ENCODE measurements around the gene FSCN2.

DNA sequence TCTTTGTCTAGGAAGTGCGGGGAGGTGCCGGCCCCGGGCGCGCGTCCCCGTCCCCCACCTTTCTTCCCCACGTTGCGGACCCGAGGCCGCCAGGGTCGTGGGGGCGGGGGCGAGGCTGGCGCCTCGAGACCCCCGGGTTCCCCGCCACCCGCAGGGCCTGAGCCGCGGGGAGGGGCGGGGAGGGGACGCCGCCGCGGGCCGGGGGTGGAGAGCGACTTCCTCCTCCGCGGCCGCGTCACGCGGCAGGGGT lies 13.8 kb upstream of the FSCN2 start:
- TF ChIP-seq, protein P1, sequence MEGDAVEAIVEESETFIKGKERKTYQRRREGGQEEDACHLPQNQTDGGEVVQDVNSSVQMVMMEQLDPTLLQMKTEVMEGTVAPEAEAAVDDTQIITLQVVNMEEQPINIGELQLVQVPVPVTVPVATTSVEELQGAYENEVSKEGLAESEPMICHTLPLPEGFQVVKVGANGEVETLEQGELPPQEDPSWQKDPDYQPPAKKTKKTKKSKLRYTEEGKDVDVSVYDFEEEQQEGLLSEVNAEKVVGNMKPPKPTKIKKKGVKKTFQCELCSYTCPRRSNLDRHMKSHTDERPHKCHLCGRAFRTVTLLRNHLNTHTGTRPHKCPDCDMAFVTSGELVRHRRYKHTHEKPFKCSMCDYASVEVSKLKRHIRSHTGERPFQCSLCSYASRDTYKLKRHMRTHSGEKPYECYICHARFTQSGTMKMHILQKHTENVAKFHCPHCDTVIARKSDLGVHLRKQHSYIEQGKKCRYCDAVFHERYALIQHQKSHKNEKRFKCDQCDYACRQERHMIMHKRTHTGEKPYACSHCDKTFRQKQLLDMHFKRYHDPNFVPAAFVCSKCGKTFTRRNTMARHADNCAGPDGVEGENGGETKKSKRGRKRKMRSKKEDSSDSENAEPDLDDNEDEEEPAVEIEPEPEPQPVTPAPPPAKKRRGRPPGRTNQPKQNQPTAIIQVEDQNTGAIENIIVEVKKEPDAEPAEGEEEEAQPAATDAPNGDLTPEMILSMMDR (IDR thresholded peaks at IDR 0.05), result no peak
- peak in 1 of 3 donors; percentile 42 for TF ChIP-seq POLR2A (IDR thresholded peaks at IDR 0.05)

Data from body of pancreas (tissue), 4 donors.